HCT116 (cell line): ENCODE results near the gene INTU. TPM values are rescaled to one million over a fixed set of nuclear protein-coding genes. Genes with fewer than 3 reads are reported as not detected.
A peak's percentile ranks its signal among the peaks of the same experiment; 100 is the strongest.

Experiments
- ATAC-seq: fragments of 200-7000 bp; cut with Tn5 transposase; 2 replicates; pipeline ENCODE4 v1.9.1; 2020; ENCODE audit warnings: mild to moderate bottlenecking, moderate library complexity
- BruUV-seq: library from RNA; stranded (reverse); fragments of 400-500 nt; replicated peaks from 2 replicates; lab custom pipeline; 2021; lab: Mats Ljungman, UMichigan
- CTCF ChIA-PET: fragments of 300-600 bp; sonication (Branson Sonifier 250); formaldehyde crosslinking; loops from one replicate; lab custom pipeline; 2021; ENCODE audit warnings: antibody characterized with exemption; lab: Charles Lee
- POLR2A ChIA-PET: fragments of 300-600, 350-600 bp; sonication (Branson Sonifier 250); formaldehyde crosslinking; loops from one replicate; lab custom pipeline; 2021; ENCODE audit warnings: antibody characterized with exemption; lab: Charles Lee
- RAD21 ChIA-PET, 2 experiments: fragments of 300-600 bp; sonication (Branson Sonifier 250); formaldehyde crosslinking; loops; one replicate each; lab custom pipeline; 2023; ENCODE audit warnings: low total read pairs in 2 of 2; ENCODE audit not compliant: uncharacterized antibody in 2 of 2, unreplicated experiment in 2 of 2, low non-redundant PET in 1 of 2; lab: Charles Lee
- DNase-seq: peaks from one replicate; pipeline ENCODE4 v3.0.0-alpha.2; 2010; ENCODE audit warnings: low read depth, low spot score
- H2AFZ ChIP-seq: fragments of 200-600 bp; shearing (Covaris generic), sonication (generic); 2 replicates; pipeline ENCODE4 v1.6.1; 2017; ENCODE audit warnings: low read depth, mixed run types, mixed read lengths, antibody characterized with exemption, low read length; ENCODE audit not compliant: poor library complexity, severe bottlenecking
- H3K27ac ChIP-seq: 2 replicates; pipeline ENCODE4 v1.5.1; 2012; ENCODE audit warnings: low read depth, low read length
- H3K27me3 ChIP-seq: fragments of 200-600 bp; sonication (generic); 2 replicates; pipeline ENCODE4 v1.6.1; 2016; ENCODE audit warnings: mixed run types, low read length, mixed read lengths; ENCODE audit not compliant: insufficient read depth
- H3K36me3 ChIP-seq, 2 experiments: fragments of 200-500 bp in 1 of 2; fragments of 200-600 bp in 1 of 2; sonication (Bioruptor generic) in 1 of 2; sonication (generic) in 1 of 2; 2 replicates each; pipeline versions ENCODE4 v1.5.1 to v1.6.1; 2014 to 2016; ENCODE audit warnings: low read length in 2 of 2, inconsistent platforms in 1 of 2, mixed read lengths in 1 of 2, mixed run types in 1 of 2; ENCODE audit not compliant: insufficient read depth in 2 of 2, control insufficient read depth in 1 of 2
- H3K4me1 ChIP-seq, 2 experiments: fragments of 200-600 bp in 1 of 2; sonication (generic) in 1 of 2; 2 replicates each; pipeline versions ENCODE4 v1.5.1 to v1.6.1; 2012 to 2017; ENCODE audit warnings: low read length in 2 of 2, inconsistent platforms in 1 of 2, mild to moderate bottlenecking in 1 of 2, mixed read lengths in 1 of 2, mixed run types in 1 of 2, moderate library complexity in 1 of 2; ENCODE audit not compliant: insufficient read depth in 2 of 2, control insufficient read depth in 1 of 2
- H3K4me2 ChIP-seq: fragments of 200-600 bp; sonication (generic); 2 replicates; pipeline ENCODE4 v1.6.1; 2017; ENCODE audit warnings: mixed run types, low read length, mixed read lengths
- H3K4me3 ChIP-seq, 2 experiments: fragments of 200-600 bp in 1 of 2; sonication (generic) in 1 of 2; replicated peaks in 1 of 2; 2 replicates each; pipeline ENCODE4 v1.5.1; 2011 to 2016; ENCODE audit warnings: low read length in 2 of 2, control low read depth in 1 of 2, low read depth in 1 of 2, mild to moderate bottlenecking in 1 of 2, mixed read lengths in 1 of 2, mixed run types in 1 of 2
- H3K79me2 ChIP-seq: fragments of 200-600 bp; sonication (generic); 2 replicates; pipeline ENCODE4 v1.6.1; 2017; ENCODE audit warnings: mild to moderate bottlenecking, mixed run types, low read length, moderate library complexity, mixed read lengths; ENCODE audit not compliant: insufficient read depth
- H3K9ac ChIP-seq: fragments of 200-600 bp; sonication (generic); 2 replicates; pipeline ENCODE4 v1.6.1; 2016; ENCODE audit warnings: low read length, mixed read lengths
- H3K9me2 ChIP-seq: fragments of 200-600 bp; sonication (generic), shearing (Covaris generic); 2 replicates; pipeline ENCODE4 v1.6.1; 2017; ENCODE audit warnings: mixed run types, mild to moderate bottlenecking, moderate library complexity; ENCODE audit not compliant: insufficient read depth
- H3K9me3 ChIP-seq, 2 experiments: fragments of 200-500 bp in 1 of 2; fragments of 200-600 bp in 1 of 2; sonication (Bioruptor generic) in 1 of 2; sonication (generic) in 1 of 2; 2 replicates each; pipeline ENCODE4 v1.6.1; 2014 to 2017; ENCODE audit warnings: low read length in 2 of 2, mixed read lengths in 2 of 2, inconsistent platforms in 1 of 2, low read depth in 1 of 2, mild to moderate bottlenecking in 1 of 2, mixed run types in 1 of 2, moderate library complexity in 1 of 2; ENCODE audit not compliant: control insufficient read depth in 1 of 2, insufficient read depth in 1 of 2
- H4K20me1 ChIP-seq: fragments of 200-600 bp; sonication (generic), shearing (Covaris generic); 2 replicates; pipeline ENCODE4 v1.6.1; 2017; ENCODE audit warnings: mixed run types, mild to moderate bottlenecking, moderate library complexity; ENCODE audit not compliant: insufficient read depth
- CBX3 ChIP-seq: IDR thresholded peaks from 2 replicates; pipeline ENCODE4 v1.6.1; 2012; ENCODE audit warnings: low read depth
- ELF1 ChIP-seq: IDR thresholded peaks from 2 replicates; pipeline ENCODE4 v1.6.1; 2012; ENCODE audit warnings: low read depth, borderline replicate concordance
- FOSL1 ChIP-seq: IDR thresholded peaks from 2 replicates; pipeline ENCODE4 v1.6.1; 2012; ENCODE audit warnings: low read depth
- POLR2A ChIP-seq: IDR thresholded peaks from 2 replicates; pipeline ENCODE4 v1.7.0; 2011; ENCODE audit warnings: borderline replicate concordance; ENCODE audit not compliant: insufficient read depth, insufficient read length; ENCODE audit errors: extremely low read depth
- RAD21 ChIP-seq: IDR thresholded peaks from 2 replicates; pipeline ENCODE4 v1.6.1; 2012; ENCODE audit warnings: low read depth, mild to moderate bottlenecking
- SIN3A ChIP-seq: IDR thresholded peaks from 2 replicates; pipeline ENCODE4 v1.6.1; 2012; ENCODE audit warnings: low read depth
- SP1 ChIP-seq: IDR thresholded peaks from 2 replicates; pipeline ENCODE4 v1.6.1; 2012; ENCODE audit warnings: low read depth
- SRF ChIP-seq: IDR thresholded peaks from 2 replicates; pipeline ENCODE4 v1.6.1; 2012; ENCODE audit warnings: low read depth
- TCF7L2 ChIP-seq: IDR thresholded peaks from 2 replicates; pipeline ENCODE4 v1.7.0; 2011; ENCODE audit warnings: borderline replicate concordance, inconsistent platforms; ENCODE audit not compliant: insufficient read depth, insufficient read length; ENCODE audit errors: extremely low read depth
- ZNF274 ChIP-seq: fragments of 200-500 bp; sonication (Bioruptor generic); IDR thresholded peaks from 2 replicates; pipeline ENCODE4 v1.6.1; 2014; ENCODE audit warnings: mild to moderate bottlenecking, low read depth, low read length, inconsistent platforms
- intact Hi-C: fragments of 100-400 bp; cut with micrococcal nuclease; formaldehyde crosslinking; loops from 2 replicates; pipeline ENCODE4 v1.10.0; 2022
- total RNA-seq: library from RNA; stranded (reverse); gene quantifications from one replicate; pipeline ENCODE4 v1.2.1, GENCODE V29; 2021; ENCODE audit not compliant: unreplicated experiment
- TF ChIP-seq, protein P1 (sequence below): IDR thresholded peaks from 2 replicates; pipeline ENCODE4 v1.6.1; 2012
- TF ChIP-seq, protein P2 (sequence below): IDR thresholded peaks from 2 replicates; pipeline ENCODE4 v1.6.1; 2012
- TF ChIP-seq, protein P3 (sequence below), 3 experiments: fragments of 200-600 bp in 1 of 3; sonication (generic) in 1 of 3; IDR thresholded peaks in 2 of 3; conservative IDR thresholded peaks in 1 of 3; 2 replicates each; pipeline ENCODE4 v1.5.1; 2012 to 2017; ENCODE audit warnings: low read depth in 2 of 3, low read length in 2 of 3, antibody characterized with exemption in 1 of 3, borderline replicate concordance in 1 of 3, control low read depth in 1 of 3, mild to moderate bottlenecking in 1 of 3, mixed read lengths in 1 of 3, mixed run types in 1 of 3, moderate library complexity in 1 of 3; ENCODE audit not compliant: insufficient read depth in 1 of 3

Gene INTU
- total RNA-seq, 1 experiment from 2014 or later = 12.0 TPM

DNA sequence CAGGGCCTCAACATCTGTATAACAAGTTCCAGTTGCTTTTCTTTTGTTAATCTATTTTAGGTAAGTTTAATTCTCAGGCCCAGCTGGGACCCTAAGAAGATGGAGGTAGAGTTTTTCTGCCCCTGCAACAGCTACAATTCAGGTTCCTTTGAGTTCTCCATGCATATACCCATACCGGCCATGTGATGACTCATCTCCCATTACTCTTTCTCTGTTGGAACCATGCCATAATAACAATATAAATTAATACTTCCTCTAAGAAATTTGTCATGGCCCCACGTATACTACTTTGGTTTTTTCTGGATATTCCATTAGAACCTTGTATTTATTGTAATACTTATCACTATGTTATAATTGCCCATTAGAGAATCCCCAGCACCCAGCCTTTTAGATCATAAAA is 1.3 kb upstream of the INTU start:
- Histone ChIP-seq H3K4me1 (peaks cover 0 to 17% of the 10 kb centered on the region in 2 experiments; a peak in 3 of 4 replicates), H3K9me3 (no peaks in the 10 kb centered on the region), H3K79me2 (peaks cover 14% of the 10 kb centered on the region), H3K9ac (no peak overlapping the region), H3K9me2 (no peaks in the 10 kb centered on the region), H3K27ac (no peak overlapping the region), H3K4me3 (no peak overlapping the region; a peak in 1 of 4 replicates), H3K4me2 (peak overlapping the region; percentile 91), H3K36me3 (no peaks in the 10 kb centered on the region), H4K20me1 (no peaks in the 10 kb centered on the region), H3K27me3 (no peaks in the 10 kb centered on the region), H2AFZ (peak overlapping the region; percentile 98)
- BruUV-seq = no TSS peak
- DNase-seq = no peak
- TF ChIP-seq SRF = no peak
- TF ChIP-seq, protein P1, sequence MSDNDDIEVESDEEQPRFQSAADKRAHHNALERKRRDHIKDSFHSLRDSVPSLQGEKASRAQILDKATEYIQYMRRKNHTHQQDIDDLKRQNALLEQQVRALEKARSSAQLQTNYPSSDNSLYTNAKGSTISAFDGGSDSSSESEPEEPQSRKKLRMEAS = no peak
- TF ChIP-seq, protein P2, sequence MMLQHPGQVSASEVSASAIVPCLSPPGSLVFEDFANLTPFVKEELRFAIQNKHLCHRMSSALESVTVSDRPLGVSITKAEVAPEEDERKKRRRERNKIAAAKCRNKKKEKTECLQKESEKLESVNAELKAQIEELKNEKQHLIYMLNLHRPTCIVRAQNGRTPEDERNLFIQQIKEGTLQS = no peak
- TF ChIP-seq FOSL1 = peak; percentile 19; the same call in 1 of the 2 replicates
- TF ChIP-seq, protein P3, sequence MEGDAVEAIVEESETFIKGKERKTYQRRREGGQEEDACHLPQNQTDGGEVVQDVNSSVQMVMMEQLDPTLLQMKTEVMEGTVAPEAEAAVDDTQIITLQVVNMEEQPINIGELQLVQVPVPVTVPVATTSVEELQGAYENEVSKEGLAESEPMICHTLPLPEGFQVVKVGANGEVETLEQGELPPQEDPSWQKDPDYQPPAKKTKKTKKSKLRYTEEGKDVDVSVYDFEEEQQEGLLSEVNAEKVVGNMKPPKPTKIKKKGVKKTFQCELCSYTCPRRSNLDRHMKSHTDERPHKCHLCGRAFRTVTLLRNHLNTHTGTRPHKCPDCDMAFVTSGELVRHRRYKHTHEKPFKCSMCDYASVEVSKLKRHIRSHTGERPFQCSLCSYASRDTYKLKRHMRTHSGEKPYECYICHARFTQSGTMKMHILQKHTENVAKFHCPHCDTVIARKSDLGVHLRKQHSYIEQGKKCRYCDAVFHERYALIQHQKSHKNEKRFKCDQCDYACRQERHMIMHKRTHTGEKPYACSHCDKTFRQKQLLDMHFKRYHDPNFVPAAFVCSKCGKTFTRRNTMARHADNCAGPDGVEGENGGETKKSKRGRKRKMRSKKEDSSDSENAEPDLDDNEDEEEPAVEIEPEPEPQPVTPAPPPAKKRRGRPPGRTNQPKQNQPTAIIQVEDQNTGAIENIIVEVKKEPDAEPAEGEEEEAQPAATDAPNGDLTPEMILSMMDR (IDR thresholded peaks at IDR 0.05 in 2 of 3, conservative IDR thresholded peaks at IDR 0.05 in 1 of 3; ENCODE audit: borderline replicate concordance in 1 of 3, insufficient read depth in 1 of 3, low read depth in 2 of 3, low read length in 2 of 3) = no peak
- no peak for TF ChIP-seq SP1
- TF ChIP-seq RAD21 = no peak
- intact Hi-C loops = no loop called here
- POLR2A ChIA-PET = no interaction called here
- RAD21 ChIA-PET = no interaction called here
- CTCF ChIA-PET = interaction anchor here (0.8 to 1.1 kb wide), 2 partner anchors 27 to 101 kb away, joined by 3 to 5 read pairs; no protein-coding TSS in a partner anchor
- ATAC-seq = no peak

GRCh38 chr4:127634181-127634580 is 1.4 kb downstream of the INTU start:
- Histone ChIP-seq H3K79me2 (peaks cover 14% of the 10 kb centered on the region), H3K4me1 (peaks cover 0 to 17% of the 10 kb centered on the region in 2 experiments; a peak in 3 of 4 replicates), H3K27me3 (no peaks in the 10 kb centered on the region), H3K9me3 (no peaks in the 10 kb centered on the region), H2AFZ (no peak overlapping the region), H4K20me1 (no peaks in the 10 kb centered on the region), H3K9ac (no peak overlapping the region), H3K4me2 (peak overlapping the region; percentile 91; the same call in 1 of the 2 replicates), H3K9me2 (no peaks in the 10 kb centered on the region), H3K36me3 (no peaks in the 10 kb centered on the region), H3K4me3 (no peak overlapping the region; a peak in 1 of 4 replicates), H3K27ac (no peak overlapping the region)
- POLR2A ChIA-PET = no interaction called here
- no TSS peak for BruUV-seq
- intact Hi-C loops = no loop called here
- CTCF ChIA-PET = no interaction called here
- ATAC-seq (no peak), DNase-seq (no peak)
- RAD21 ChIA-PET = no interaction called here
- TF ChIP-seq CBX3 = no peak
- TF ChIP-seq SIN3A = no peak
- no peak for TF ChIP-seq ELF1
- no peak for TF ChIP-seq TCF7L2
- TF ChIP-seq, protein P1 = no peak
- no peak for TF ChIP-seq ZNF274
- TF ChIP-seq POLR2A = no peak
- TF ChIP-seq, protein P3 (IDR thresholded peaks at IDR 0.05 in 2 of 3, conservative IDR thresholded peaks at IDR 0.05 in 1 of 3; ENCODE audit: borderline replicate concordance in 1 of 3, insufficient read depth in 1 of 3, low read depth in 2 of 3, low read length in 2 of 3) = no peak
